Tibial nerve (tissue), 4 donors: ENCODE results near the gene PAPOLA.

Experiments used
- EP300 ChIP-seq, 2 donors: sonication (generic); formaldehyde crosslinking; IDR thresholded peaks; one replicate each; pipeline ENCODE4 v1.6.1; 2017; ENCODE audit warnings: antibody characterized with exemption in 2 of 2, mild to moderate bottlenecking in 1 of 2
- TF ChIP-seq, protein P1 (sequence below), 5 experiments: fragments of 200-600 bp in 3 of 5; fragments of 450-650 bp in 2 of 5; sonication (generic) in 3 of 5; IDR thresholded peaks; one replicate each; pipeline ENCODE4 v1.5.1; 2016 to 2019; ENCODE audit warnings: antibody characterized with exemption in 5 of 5, mild to moderate bottlenecking in 3 of 5, moderate library complexity in 2 of 5

DNA sequence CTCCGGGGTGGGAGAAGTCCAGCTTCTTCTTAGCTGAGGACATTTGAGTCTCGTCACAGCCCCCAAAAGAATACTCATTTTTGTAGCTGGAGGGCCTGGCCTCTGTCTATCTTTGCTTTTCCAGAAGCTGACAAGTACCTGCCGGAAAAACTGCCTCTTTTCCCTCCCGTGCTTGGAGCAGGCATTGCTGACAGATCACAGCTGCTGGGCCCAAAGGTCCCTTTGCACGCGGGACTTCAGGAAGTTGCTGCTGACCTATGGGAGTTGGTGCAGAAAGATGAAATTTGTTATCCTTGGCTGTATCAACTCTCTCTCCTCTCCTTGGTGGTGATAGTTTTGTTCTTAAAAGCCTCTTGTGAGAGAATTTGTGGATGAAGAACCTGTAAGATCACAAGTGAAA is 92.8 kb downstream of the PAPOLA start:
- TF ChIP-seq, protein P1, sequence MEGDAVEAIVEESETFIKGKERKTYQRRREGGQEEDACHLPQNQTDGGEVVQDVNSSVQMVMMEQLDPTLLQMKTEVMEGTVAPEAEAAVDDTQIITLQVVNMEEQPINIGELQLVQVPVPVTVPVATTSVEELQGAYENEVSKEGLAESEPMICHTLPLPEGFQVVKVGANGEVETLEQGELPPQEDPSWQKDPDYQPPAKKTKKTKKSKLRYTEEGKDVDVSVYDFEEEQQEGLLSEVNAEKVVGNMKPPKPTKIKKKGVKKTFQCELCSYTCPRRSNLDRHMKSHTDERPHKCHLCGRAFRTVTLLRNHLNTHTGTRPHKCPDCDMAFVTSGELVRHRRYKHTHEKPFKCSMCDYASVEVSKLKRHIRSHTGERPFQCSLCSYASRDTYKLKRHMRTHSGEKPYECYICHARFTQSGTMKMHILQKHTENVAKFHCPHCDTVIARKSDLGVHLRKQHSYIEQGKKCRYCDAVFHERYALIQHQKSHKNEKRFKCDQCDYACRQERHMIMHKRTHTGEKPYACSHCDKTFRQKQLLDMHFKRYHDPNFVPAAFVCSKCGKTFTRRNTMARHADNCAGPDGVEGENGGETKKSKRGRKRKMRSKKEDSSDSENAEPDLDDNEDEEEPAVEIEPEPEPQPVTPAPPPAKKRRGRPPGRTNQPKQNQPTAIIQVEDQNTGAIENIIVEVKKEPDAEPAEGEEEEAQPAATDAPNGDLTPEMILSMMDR (IDR thresholded peaks at IDR 0.05) = no peak
- TF ChIP-seq EP300 (IDR thresholded peaks at IDR 0.05) = no peak
